HG03521 (cell line): Measurements from ENCODE around the gene SETD1A.
"Not testable (repeated sequence)": the region's sequence is repeated elsewhere in the genome, so short reads cannot be mapped to it uniquely, and the experiment has no call there.

Source experiments
- ATAC-seq: cut with Tn5 transposase; IDR thresholded peaks from one replicate; pipeline ENCODE4 v1.9.1; 2021; ENCODE audit warnings: mild to moderate bottlenecking, moderate library complexity; ENCODE audit not compliant: unreplicated experiment

The SETD1A gene

GRCh38 chr16:31010585-31011325, 53.2 kb downstream of the SETD1A start, which contains the start of gene STX1B:
Gene STX1B, minus strand, starts transcription at chr16:31010638. Its CDS starts 242 bp downstream, at chr16:31010396.
- ATAC-seq = no peak

- ATAC-seq = not testable (repeated sequence)
Measured at GRCh38 chr16:31011815-31012214, 54.3 kb downstream of the SETD1A start.

GRCh38 chr16:31013292-31013691, 55.7 kb downstream of the SETD1A start:
- ATAC-seq = not testable (repeated sequence)

GRCh38 chr16:31016018-31016417, 58.5 kb downstream of the SETD1A start:
- no peak for ATAC-seq

- ATAC-seq = not testable (repeated sequence)
Measured at GRCh38 chr16:31017756-31018155, 60.2 kb downstream of the SETD1A start.

- ATAC-seq = no peak
Measured at GRCh38 chr16:31020536-31020935, 63.0 kb downstream of the SETD1A start.

GRCh38 chr16:31022544-31023251, 65.1 kb downstream of the SETD1A start:
- ATAC-seq = no peak

GRCh38 chr16:31023252-31023602, 65.7 kb downstream of the SETD1A start:
- no peak for ATAC-seq

GRCh38 chr16:31023627-31024226, 66.2 kb downstream of the SETD1A start:
- ATAC-seq = no peak

- no peak for ATAC-seq
Measured at GRCh38 chr16:31025339-31025738, 67.8 kb downstream of the SETD1A start.

- ATAC-seq = no peak
Measured at GRCh38 chr16:31029272-31029671, 71.7 kb downstream of the SETD1A start.

GRCh38 chr16:31031276-31031675, 73.7 kb downstream of the SETD1A start:
- no peak for ATAC-seq

- peak; percentile 78 for ATAC-seq
Measured at GRCh38 chr16:31032736-31033708, 75.5 kb downstream of the SETD1A start, which contains the start of gene STX4. Gene STX4, plus strand, starts transcription at chr16:31033558. Its CDS starts 248 bp downstream, at chr16:31033806.

- ATAC-seq = peak; percentile 36
Measured at GRCh38 chr16:31033709-31034492, 76.3 kb downstream of the SETD1A start.
